Stimulated activated CD4-positive, alpha-beta T cell treated with anti-CD3 and anti-CD28 coated beads, Interleukin-15, amount 100 ng/mL, for 48 hours (primary cell): ENCODE data around the gene ACADVL.
"Not testable (repeated sequence)": the region's sequence is repeated elsewhere in the genome, so short reads cannot be mapped to it uniquely, and the experiment has no call there.

ENCODE experiments used
- DNase-seq, 2 donors: peaks; one replicate each; pipeline ENCODE4 v3.0.0-alpha.2; 2020; ENCODE audit warnings: low read depth in 2 of 2

The ACADVL gene

DNA sequence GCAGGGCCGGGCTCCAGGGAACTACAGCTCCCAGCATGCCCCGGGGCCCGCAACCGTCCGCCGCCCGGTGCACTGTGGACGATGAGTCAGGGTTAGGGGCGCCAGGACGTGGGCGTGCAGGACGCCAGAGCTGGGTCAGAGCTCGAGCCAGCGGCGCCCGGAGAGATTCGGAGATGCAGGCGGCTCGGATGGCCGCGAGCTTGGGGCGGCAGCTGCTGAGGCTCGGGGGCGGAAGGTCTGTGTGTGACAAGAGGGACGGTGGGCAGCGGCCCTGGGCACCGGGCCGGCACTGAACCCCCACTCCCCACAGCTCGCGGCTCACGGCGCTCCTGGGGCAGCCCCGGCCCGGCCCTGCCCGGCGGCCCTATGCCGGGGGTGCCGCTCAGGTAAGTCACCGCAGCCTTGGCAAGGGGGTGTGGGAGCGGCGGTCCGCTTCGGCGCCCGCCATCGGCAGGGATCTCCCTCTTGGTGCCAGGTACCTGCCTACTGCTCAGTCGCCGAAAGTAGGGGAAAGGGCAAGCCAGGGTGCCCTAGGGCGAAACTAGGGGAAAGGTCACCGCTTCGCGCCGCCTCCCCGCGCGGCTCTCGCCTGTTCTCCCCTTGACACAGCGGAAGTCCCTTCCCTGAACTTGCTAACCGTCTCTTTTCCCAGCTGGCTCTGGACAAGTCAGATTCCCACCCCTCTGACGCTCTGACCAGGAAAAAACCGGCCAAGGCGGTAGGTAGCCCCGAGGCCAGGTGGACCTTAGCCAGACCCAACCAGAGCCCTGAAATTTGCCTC is at the start of gene ACADVL, which contains the start of gene DLG4:
Gene ACADVL, plus strand, starts transcription at position 127 of the 781 bp plus-strand sequence. Its CDS starts 47 bp downstream, at position 174.
Gene DLG4, minus strand, starts transcription at position 25 of the 781 bp plus-strand sequence.
- peak; percentile 75 to 86 for DNase-seq

DNA sequence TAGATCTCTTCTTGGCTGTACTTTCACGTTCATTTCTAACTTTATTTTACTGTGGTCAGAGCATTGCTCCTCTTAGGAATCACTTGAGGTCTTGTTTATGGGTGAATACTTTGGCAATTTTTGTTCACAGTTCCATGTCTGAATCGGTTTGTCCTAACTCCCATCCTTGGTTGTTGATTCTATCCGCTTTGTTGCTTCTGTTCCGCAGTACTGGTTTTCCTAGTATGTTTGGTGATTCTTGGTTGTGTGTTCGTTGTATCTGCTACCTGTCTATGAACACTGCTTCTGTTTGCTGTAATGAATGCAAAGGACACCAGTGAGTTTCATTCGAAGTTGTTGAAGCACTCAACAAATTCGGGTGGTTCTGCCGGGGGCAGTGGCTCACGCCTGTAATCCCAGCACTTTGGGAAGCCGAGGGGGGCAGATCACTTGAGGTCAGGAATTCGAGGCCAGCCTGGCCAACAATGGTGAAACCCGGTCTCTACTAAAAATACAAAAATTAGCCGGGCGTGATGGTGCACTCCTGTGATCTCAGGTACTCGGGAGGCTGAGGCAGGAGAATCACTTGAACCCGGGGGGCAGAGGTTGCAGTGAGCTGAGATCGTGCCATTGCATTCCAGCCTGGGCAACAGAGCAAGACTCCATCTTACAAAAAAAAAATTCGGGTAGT is 47.1 kb upstream of the ACADVL start:
- DNase-seq, result not testable (repeated sequence)

DNA sequence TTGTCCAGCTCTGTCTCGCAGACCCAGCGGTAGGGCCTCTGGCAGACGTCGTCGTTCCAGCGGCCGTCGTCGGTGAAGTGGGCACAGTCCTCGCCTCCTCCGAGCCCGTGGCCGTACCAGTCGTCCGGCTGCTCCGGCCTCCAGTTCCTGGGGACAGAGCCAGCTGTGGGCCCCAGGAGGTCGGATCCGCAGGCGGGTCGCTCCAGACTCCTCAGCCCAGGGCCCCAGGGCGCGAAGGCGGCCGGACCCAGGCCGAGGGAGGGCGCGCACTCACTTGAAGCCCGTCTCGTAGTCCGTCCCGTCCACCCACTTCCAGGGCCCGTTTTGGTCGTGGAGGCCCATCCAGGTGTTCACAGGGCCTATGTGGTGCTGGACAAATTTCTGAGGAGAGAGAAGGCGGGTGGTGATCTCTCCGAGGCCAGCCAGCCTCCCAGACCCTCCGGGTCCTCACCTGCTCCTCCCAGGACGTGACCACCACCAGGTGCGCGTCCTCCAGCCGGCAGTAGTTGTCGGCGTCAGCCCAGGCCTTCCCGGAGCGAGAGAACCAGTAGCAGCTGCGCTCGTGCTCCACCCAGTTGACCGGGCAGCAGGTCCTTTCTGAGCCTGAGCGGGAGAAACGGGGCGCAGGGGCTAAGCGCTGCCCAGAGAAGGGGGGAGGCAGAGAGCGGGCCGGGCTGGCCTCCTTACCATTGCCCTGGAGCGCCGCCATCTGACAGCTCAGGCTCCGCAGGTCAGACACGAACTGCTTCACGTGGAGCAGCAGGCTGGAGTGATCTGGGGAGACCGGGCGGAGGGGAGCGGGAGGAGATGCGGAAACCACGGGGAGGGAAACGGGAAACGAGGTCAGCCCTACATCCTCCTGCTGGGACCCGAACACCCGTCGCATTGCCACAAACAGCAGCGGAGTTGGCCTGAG is 45.8 kb upstream of the ACADVL start:
- DNase-seq, result peak; percentile 29 to 45

DNA sequence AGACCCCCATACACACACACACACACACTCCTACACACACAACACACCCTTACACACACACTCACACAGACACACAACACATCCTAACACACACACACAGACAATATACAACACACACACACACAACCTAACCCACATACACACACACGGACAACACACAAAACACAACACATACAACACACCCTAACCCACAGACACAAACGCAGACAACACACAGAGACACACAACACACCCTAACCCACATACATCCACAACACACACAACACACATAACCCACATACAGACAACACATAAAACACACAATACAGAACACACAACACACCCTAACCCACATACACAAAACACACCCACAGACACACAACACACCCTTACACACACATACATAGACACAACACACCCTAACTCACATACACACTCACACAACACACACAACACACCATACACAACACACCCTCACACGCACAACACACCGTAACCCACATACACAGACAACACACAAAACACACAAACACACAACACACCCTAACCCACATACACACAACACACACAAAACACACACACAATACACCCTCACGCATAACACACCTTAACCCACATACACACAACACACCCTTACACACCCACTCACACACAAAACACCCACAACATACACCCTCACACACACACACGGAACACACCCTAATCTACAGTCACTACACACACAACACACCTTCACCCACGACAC is 45.0 kb upstream of the ACADVL start:
- DNase-seq, result no peak

DNA sequence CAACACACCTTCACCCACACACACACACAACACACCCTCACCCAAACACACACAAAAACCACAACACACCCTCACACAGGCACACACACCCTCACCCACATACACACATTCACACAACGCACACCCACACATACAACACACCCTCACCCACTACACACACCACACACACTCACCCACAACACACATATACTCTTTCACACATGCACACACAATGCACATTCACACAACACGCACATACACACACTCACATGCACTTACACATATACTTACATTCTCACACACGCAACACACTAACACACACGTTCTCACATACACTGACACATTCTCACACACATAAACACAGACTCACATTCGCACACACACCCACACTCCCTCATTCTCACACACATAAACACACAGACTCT is 44.4 kb upstream of the ACADVL start:
- DNase-seq, result no peak

DNA sequence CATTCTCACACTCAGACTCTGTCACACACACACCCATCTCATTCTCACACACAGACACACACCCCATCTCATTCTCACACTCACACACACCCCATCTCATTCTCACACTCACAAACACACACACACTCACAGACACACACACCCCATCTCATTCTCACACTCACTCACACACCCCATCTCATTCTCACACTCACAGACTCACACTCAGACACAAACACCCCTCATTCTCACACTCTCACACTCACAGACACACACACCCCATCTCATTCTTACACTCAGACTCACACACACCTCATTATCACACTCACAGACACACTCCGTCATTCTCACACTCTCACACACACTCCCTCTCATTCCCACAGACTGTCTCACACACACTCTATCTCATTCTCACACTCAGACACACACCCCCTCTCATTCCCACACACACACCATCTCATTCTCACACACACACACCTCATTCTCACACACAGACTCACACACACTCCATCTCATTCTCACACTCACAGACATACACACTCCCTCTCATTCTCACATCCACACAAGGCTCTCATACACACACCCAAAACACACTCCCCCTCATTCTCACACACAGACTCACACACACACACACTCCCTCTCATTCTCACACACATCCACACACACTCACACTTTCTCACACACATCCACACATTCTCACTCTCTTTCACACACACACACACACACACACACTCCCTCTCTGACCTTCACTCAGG is 43.5 kb upstream of the ACADVL start:
- DNase-seq, result no peak

DNA sequence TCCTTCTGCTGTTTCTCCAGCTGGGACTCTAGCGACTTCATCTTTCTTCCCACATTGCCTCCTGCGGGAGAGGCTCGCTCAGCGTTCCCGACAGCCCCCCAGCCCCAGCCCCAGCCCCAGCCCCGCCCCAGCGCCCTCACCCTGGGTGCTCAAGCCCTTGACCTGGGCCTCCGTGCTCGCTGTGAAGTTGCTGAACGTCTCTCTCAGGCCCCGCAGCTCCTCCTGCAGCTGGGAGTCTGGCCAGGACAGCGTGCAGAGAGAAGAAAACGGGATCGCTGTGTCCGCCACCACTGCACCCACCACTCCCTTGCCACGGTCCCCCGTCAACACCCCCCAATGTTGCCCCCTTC is 42.9 kb upstream of the ACADVL start:
- no peak for DNase-seq

DNA sequence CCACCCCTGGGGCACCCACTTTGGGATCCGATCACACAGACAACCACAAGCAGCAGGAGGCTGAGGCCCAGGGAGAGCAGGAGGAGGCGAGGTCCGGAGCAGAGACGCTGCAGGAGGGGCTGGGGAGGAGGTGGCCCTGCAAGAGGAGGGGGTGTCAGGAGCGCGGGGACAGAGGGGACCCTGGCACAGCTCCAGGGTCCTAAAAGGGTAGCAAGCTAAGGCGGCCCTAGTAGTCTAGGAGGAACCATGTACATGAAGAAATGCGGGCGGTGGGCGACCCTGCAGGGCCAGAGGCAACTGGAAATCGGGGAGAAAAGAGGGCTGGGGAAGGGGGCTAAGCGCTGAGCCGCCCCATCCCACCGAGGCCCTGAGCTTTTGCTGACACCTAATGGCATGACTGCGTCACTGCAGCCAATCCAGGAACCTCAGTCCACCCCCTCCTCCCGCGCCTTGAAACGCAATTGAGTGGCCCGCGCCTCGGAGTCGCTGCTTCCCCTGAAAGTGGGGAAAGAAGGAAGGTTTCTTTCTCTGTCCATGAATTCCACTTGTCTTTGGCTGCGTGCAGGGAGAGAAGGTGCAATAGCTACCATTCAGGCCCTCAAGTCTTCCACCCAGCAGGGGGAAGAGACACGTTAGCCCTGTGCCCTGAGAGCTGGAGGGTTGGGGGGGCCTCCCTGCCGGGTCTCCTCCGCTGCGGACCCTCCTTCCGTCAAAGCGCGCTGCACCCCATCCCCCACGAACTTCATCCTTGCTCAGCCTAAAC is 42.4 kb upstream of the ACADVL start:
- DNase-seq, result peak; percentile 44 to 59

DNA sequence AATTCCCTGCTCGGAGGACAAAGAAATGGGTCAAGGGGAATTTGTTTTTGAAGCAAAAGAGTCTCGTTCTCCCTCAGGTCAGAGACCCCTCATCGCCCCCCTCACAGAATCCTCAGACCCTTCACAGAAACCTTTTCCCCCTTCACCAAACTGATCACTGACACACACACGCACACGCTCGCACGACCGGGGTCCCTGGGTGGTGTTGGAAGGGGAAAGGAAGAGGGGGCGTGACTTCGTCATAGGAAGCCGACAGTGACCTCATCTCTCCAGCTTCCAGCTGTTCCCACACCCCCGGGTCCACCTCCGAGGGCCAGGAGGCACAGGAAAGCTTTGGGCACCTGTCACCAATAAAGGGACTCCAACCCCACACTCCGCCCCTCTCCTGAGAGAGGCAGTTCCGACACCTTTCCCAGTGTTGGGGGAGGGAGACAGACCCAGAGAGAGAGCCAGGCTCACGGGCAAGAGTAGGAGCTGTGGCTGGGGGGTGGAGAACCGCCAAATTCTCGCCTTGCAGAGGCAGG is 41.7 kb upstream of the ACADVL start:
- DNase-seq, result no peak

DNA sequence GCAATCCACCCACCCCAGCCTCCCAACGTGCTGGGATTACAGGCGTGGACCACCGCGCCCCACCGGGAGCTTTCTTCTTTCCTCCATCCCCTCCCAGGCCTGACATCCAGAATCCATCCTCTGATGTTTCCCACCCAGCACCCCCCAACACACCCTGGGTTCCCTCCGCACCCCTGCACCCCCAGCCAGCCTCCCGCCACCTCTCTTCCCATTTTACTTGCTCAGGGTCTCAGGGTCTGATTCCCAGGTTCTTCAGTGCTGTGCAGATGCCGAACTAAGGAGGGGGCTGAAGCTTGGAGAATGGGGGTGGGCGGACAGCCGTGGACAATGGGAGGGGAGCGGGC is 40.8 kb upstream of the ACADVL start:
- DNase-seq, result no peak

DNA sequence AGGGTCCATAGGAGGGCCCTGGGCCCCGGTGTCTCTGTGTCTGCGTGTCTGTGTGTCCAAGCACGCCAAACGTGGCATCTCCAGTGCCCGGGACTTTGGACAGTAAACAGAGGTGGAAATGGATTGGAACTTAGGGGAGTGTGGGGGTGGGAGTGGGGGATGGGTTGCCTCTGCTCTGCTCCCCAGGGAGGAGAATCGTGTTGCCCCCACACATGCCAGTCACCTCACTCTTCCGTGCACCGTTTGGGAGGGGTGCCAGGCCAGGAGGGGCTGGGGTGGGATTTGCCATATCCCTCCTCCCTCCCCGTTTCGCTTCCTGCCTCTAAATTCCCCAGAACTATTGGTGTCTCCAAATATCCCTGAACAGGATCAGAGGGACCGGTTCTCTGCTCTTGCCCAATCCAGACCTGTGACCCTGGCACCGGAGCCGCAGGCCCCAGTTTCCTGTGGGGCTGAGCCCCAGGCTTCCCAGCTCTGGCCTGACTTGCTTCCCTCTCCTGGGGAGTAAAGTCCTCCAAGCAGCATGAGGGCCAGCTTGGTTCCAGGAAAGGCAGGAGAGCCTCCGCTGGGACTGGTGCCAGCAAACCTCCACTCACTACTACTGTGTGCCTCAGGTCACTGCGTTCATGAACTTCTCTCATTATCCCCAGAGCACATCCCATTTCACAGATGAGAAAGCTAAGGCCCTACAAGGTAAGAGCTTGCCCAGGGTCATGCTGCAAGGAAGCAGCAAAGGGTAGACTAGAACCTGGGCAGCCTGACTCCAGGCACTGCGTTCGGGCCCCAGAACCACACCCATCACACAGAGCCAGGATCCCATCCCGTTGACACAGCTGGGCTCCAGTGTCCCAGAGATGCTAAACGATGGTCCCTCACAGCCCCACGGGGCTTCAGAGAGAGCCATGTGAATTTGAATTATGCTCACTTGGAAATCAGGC is 40.2 kb upstream of the ACADVL start, which contains the start of gene ASGR1:
Gene ASGR1, minus strand, starts transcription at position 54 of the 938 bp plus-strand sequence. CDS start 807 bp downstream, outside the sequence.
- no peak for DNase-seq

DNA sequence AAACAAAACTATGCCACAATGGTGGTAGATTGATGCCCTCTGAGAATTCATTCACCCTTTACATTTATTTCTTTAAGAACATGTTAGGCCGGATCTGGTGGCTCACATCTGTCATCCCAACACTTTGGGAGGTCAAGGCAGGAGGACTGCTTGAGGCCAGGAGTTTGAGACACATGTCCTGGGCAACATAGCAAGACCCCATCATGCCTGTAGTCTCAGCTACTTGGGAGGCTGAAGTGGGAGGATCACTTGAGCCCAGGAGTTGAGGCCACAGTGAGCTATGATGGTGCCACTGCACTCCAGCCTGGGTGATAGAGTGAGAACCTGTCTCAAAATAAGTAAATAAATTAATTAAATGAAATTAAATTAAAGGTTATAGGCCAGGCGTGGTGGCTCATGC is 37.6 kb upstream of the ACADVL start:
- DNase-seq, result not testable (repeated sequence)

DNA sequence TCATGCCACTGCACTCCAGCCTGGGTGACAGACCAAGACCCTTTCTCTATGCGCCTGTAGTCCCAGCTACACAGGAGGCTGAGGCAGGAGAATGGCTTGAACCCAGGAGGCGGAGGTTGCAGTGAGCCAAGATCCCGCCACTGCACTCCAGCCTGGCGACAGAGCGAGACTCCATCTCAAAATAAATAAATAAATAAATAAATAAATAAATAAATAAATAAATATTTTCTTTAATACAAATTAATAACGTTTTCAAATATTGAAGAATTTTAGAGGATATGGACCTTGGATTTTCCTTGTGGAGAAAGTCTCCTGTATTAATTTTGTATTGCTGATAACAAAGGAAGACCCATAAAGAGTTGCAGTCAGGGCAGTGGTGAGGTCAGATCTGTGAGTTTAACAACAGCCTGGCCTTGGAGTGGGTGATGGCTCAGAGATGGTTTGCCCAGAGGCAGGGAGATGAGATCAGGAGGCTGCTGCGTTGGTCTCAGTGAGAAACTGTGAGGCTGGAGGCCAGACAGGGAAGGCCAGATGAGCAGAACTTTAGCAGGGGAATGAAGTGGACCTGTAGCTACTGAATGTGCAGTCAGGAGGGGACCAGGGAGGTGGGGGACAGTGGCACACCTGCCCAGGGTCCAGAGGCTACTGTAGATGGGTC is 36.2 kb upstream of the ACADVL start:
- no peak for DNase-seq

DNA sequence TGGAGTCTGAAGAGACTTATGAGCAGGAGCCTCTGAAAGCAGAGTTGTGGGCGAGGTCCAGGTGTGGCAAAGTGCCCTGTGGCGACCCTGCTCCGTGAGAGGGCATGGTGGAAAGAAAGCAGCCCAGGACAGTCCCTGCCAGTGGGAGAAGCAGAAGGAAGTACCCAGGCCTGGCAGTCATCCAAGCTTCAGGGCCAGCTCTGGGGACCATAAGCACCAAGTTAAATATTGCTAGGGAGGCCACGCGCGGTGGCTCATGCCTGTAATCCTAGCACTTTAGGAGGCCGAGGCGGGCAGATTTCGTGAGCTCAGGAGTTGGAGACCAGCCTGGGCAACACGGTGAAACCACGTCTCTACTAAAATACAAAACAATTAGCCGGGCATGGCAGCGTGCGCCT is 35.6 kb upstream of the ACADVL start:
- no peak for DNase-seq

DNA sequence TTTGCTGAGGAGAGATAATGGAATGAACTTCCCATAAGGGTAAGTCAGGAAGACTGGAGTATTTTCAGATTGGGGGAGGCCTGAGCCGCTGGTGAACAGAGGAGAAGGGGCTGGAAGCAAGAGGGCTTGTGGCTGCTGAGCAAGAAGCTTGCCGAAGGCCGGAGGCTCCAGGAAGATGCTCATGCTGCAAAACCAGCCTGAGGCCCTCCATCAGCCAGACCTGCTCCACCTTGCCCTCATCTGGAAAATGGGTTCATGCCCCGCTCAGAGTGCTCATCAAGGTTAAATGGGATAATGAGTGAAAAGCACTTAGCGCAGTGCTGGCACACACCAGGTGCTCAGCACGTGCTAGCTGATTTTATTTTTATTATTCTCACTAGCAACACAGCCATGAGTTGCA is 35.1 kb upstream of the ACADVL start:
- DNase-seq, result no peak

DNA sequence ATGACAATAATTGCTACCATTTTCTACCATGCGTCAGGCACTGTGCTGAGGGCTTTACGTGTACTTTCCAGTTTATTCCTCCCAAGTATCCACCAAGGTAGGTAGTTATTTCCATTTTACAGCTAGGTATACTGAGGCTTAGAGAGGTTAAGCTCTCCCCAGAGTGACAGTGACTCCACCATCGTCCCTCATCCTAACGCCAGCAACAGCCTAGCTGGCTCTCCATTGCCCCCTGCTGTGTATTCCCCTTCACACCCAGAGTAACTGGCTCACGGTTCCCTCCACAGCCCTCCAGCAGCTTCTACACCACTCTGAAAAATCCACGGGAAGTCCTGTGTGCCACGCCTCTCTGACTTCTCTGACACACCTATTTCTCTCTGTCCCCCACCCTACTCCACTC is 33.5 kb upstream of the ACADVL start:
- no peak for DNase-seq

DNA sequence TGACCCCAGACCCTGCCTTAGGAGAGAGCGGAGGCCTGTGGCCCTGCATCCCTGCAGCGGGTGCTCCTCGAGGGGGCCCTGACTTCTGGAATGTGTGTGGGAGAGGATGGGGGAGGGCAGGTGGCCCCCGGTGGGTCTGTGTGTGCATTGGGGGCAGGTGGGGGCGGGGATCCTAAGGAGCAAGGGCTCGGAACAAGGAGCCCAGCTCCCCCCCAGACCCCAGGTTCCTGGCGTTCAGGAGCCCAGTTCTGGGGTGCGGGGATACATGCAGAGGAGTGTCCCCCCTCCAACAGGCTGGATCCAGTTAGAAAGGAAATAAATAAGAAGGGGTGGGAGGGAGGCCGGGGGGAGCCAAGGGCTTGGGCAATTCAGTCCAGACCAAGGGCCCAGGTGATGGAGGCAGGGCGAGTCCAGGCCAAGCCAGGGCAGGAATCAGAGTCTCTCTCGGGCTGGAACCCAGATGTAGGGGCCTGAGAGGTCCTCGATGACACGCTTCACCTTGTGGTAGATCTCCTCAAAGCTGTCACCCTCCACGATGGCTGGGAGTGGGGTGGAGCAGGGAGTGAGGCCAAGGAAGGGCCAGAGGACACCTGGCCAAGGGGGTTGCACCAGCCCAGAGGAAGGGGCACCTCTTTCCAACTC is 29.3 kb upstream of the ACADVL start:
- no peak for DNase-seq

DNA sequence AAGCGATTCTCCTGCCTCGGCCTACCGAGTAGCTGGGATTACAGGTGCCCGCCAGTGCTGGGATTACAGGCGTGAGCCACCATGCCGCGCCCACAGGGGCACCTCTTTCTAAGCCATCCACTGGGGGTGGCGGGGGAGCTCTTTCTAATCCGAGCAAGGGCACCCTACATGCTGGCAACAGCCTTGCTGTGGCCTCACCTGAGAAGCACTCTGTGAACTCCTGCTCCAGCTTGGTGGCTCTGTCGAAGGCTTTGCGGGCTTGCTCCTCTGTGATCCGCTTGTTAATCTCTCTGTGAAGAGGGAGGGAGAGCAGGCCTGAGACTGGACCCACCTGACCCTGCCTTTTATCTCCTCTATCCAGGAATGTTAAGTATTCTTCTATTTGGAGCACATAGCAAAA is 28.7 kb upstream of the ACADVL start:
- DNase-seq, result no peak
